Measurements from ENCODE around the gene WWOX. TPM values are rescaled to one million over a fixed set of nuclear protein-coding genes. Genes with fewer than 3 reads are reported as not detected.

The WWOX gene
- total RNA-seq, 4 donors from 2014 or later: 135 to 209 (median 159) TPM

- no peak overlapping the region for H3K27ac ChIP-seq
- WGBS, 2 donors: 91 to 94% methylated on average over 5 of the region's 5 CpGs
- no peaks in the 10 kb centered on the region for H3K27me3 ChIP-seq
- H3K4me1 ChIP-seq: peaks cover 17 to 18% of the 10 kb centered on the region in 2 donors
- no peak for DNase-seq
- TF ChIP-seq, protein P1, sequence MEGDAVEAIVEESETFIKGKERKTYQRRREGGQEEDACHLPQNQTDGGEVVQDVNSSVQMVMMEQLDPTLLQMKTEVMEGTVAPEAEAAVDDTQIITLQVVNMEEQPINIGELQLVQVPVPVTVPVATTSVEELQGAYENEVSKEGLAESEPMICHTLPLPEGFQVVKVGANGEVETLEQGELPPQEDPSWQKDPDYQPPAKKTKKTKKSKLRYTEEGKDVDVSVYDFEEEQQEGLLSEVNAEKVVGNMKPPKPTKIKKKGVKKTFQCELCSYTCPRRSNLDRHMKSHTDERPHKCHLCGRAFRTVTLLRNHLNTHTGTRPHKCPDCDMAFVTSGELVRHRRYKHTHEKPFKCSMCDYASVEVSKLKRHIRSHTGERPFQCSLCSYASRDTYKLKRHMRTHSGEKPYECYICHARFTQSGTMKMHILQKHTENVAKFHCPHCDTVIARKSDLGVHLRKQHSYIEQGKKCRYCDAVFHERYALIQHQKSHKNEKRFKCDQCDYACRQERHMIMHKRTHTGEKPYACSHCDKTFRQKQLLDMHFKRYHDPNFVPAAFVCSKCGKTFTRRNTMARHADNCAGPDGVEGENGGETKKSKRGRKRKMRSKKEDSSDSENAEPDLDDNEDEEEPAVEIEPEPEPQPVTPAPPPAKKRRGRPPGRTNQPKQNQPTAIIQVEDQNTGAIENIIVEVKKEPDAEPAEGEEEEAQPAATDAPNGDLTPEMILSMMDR (IDR thresholded peaks at IDR 0.05): no peak
- TF ChIP-seq POLR2A (IDR thresholded peaks at IDR 0.05): no peak
- intact Hi-C loops (cut with DNase I): no loop called here
- H3K4me3 ChIP-seq (replicated peaks in 1 of 3): no peak overlapping the region
- H3K9me3 ChIP-seq: no peaks in the 10 kb centered on the region
- no peaks in the 10 kb centered on the region for H3K36me3 ChIP-seq
Observed at GRCh38 chr16:78892951-78893733, 793.7 kb downstream of the WWOX start.

GRCh38 chr16:78894886-78895285, 795.4 kb downstream of the WWOX start:
- Histone ChIP-seq H3K4me1 (peaks cover 17 to 18% of the 10 kb centered on the region in 2 donors), H3K9me3 (no peaks in the 10 kb centered on the region), H3K4me3 (replicated peaks in 1 of 3) (no peak overlapping the region), H3K27me3 (no peaks in the 10 kb centered on the region), H3K27ac (peak overlapping the region in 2 of 3 donors; percentile 66 to 84), H3K36me3 (no peaks in the 10 kb centered on the region)
- DNase-seq: no peak
- TF ChIP-seq, protein P1 (IDR thresholded peaks at IDR 0.05): no peak
- no peak for TF ChIP-seq POLR2A (IDR thresholded peaks at IDR 0.05)
- intact Hi-C loops (cut with DNase I): no loop called here
- 93 to 98% methylated on average over 10 of the region's 10 CpGs for WGBS, 2 donors

- peaks cover 17 to 18% of the 10 kb centered on the region in 2 donors for H3K4me1 ChIP-seq
- H3K36me3 ChIP-seq: no peaks in the 10 kb centered on the region
- no peaks in the 10 kb centered on the region for H3K9me3 ChIP-seq
- no peak for TF ChIP-seq POLR2A (IDR thresholded peaks at IDR 0.05)
- TF ChIP-seq, protein P1 (IDR thresholded peaks at IDR 0.05): no peak
- peak; percentile 14 to 28 for DNase-seq
- H3K27me3 ChIP-seq: no peaks in the 10 kb centered on the region
- H3K27ac ChIP-seq: peak overlapping the region; percentile 66 to 84 (median 75)
- H3K4me3 ChIP-seq (replicated peaks in 1 of 3): no peak overlapping the region
- intact Hi-C loops (cut with DNase I): no loop called here
- WGBS, 2 donors: 22 to 25% methylated on average over 5 of the region's 5 CpGs
Observed at GRCh38 chr16:78895681-78896080, 796.2 kb downstream of the WWOX start.

DNA sequence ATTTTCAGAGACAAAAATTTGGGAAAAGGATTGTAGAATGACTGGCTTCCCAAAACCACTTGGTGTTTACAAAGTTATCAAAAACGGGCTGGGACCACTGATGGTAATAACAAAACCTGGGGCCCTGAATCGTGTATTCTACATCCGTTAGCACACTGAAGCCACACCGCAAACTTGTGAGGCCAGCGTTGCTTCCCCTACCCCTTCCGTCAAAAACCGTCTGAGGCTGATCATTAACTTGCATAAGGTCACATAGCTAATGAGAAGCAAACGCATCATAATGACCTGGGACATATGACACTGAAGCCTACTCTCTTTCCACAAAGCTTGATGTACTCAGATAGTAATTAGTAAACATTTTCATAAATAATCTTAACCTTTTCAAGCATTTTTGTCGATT, 796.8 kb downstream of the WWOX start:
- Histone ChIP-seq H3K27ac (peak overlapping the region; percentile 66 to 84 (median 75)), H3K36me3 (no peaks in the 10 kb centered on the region), H3K4me3 (replicated peaks in 1 of 3) (no peak overlapping the region), H3K9me3 (no peaks in the 10 kb centered on the region), H3K4me1 (peaks cover 17 to 18% of the 10 kb centered on the region in 2 donors), H3K27me3 (no peaks in the 10 kb centered on the region)
- no peak for TF ChIP-seq POLR2A (IDR thresholded peaks at IDR 0.05)
- TF ChIP-seq, protein P1 (IDR thresholded peaks at IDR 0.05): no peak
- WGBS, 2 donors: 83 to 87% methylated on average over 9 of the region's 9 CpGs
- no peak for DNase-seq
- intact Hi-C loops (cut with DNase I): no loop called here

- intact Hi-C loops (cut with DNase I): no loop called here
- TF ChIP-seq, protein P1 (IDR thresholded peaks at IDR 0.05): no peak
- TF ChIP-seq POLR2A (IDR thresholded peaks at IDR 0.05): no peak
- peaks cover 17 to 18% of the 10 kb centered on the region in 2 donors for H3K4me1 ChIP-seq
- no peaks in the 10 kb centered on the region for H3K27me3 ChIP-seq
- WGBS, 2 donors: 95 to 96% methylated on average over 5 of the region's 5 CpGs
- no peak overlapping the region for H3K27ac ChIP-seq
- H3K36me3 ChIP-seq: no peaks in the 10 kb centered on the region
- no peak overlapping the region for H3K4me3 ChIP-seq (replicated peaks in 1 of 3)
- DNase-seq: no peak
- H3K9me3 ChIP-seq: no peaks in the 10 kb centered on the region
Observed at GRCh38 chr16:78897299-78897698, 797.8 kb downstream of the WWOX start.

Data from thyroid gland (tissue), 4 donors.